Subcutaneous adipose tissue (tissue), 4 donors: ENCODE measurements around the gene JAGN1. TPM values are rescaled to one million over a fixed set of nuclear protein-coding genes. Genes with fewer than 3 reads are reported as not detected.

Source experiments
- CTCF ChIP-seq: fragments of 450-650 bp; IDR thresholded peaks from one replicate; pipeline ENCODE4 v1.5.1; 2016; ENCODE audit warnings: low read depth, mild to moderate bottlenecking, control low read depth, antibody characterized with exemption, moderate library complexity
- small RNA-seq: library from RNA; depleted of rRNA; stranded (forward); fragments of <200 nt; gene quantifications from one replicate; pipeline ENCODE3, GENCODE V24; 2016
- total RNA-seq, 4 donors: library from RNA; depleted of rRNA; stranded (reverse); fragments of >200 nt; gene quantifications; one replicate each; pipeline ENCODE4 v1.1.0, GENCODE V29; 2016

Gene JAGN1
- total RNA-seq, 4 donors from 2014 or later = 53.7 to 83.8 (median 60.2) TPM

GRCh38 chr3:9938966-9939365 is 48.6 kb downstream of the JAGN1 start:
- TF ChIP-seq CTCF = no peak

DNA sequence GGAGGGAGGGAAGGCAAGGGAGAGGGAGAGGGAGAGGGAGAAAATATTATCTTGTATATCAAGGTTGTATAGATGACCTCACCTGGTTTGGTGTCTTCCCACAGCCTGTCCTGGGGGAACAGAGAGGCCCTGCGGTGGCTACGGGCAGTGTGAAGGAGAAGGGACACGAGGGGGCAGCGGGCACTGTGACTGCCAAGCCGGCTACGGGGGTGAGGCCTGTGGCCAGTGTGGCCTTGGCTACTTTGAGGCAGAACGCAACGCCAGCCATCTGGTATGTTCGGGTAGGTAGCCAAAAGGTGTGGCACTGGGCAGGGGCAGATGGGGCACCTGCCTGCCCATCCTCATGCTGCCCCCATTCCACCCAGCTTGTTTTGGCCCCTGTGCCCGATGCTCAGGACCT is 50.3 kb downstream of the JAGN1 start:
- no peak for TF ChIP-seq CTCF

GRCh38 chr3:9942164-9942563 is 51.8 kb downstream of the JAGN1 start:
- no peak for TF ChIP-seq CTCF

DNA sequence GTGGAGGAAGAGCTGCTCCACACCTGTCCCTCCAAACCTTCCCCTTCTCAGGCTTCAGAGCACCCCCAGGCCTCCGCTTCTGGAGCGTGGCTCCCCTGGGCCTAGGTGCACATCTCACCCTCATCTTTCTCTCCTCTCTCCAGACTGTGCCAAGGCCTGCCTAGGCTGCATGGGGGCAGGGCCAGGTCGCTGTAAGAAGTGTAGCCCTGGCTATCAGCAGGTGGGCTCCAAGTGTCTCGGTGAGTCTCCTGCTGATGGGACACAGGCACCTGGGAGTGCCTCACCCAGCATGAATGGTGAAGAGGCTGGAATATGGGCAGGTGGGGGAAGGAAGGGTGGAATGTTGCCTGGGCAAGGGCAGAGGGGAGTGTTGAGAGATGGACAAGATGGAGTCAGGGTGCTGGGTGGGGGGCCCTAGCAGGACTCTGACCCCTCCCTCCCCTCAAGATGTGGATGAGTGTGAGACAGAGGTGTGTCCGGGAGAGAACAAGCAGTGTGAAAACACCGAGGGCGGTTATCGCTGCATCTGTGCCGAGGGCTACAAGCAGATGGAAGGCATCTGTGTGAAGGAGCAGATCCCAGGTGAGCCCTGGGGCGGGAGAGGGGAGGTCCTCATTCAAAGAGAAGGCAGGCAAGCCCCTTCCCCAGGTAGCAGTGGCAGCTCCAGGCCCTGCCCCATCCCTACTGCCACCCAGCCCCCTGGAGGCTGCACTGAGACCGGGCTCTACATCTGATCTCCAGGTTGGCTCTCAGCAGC is 52.7 kb downstream of the JAGN1 start:
- no peak for TF ChIP-seq CTCF

Small RNAs within 50 kb of the gene (small RNA-seq; reads per million reads assigned to genes)
- gene RNU6-882P = not detected

Other genes starting within 250 kb of the JAGN1 start
- gene MTMR14, start 241.1 kb upstream of the JAGN1 start, total RNA-seq = 10 to 100 TPM; 28.0 to 46.6 (median 39.4) TPM
- gene CPNE9, start 186.8 kb upstream of the JAGN1 start, total RNA-seq = 1 to 10 TPM in 1 of 4 donors, not detected in 3; 2.0 TPM
- 10 to 100 TPM; 11.3 to 18.8 (median 14.5) TPM for gene BRPF1, start 158.9 kb upstream of the JAGN1 start, total RNA-seq
- gene OGG1, start 140.7 kb upstream of the JAGN1 start, total RNA-seq = 10 to 100 TPM; 16.0 to 23.0 (median 19.3) TPM
- gene CAMK1, start 120.7 kb upstream of the JAGN1 start, total RNA-seq = 100 to 1,000 TPM in 1 of 4 donors, 10 to 100 TPM in 3; 57.0 to 122 (median 66.6) TPM
- 10 to 100 TPM; 32.1 to 69.6 (median 58.9) TPM for gene TADA3, start 98.1 kb upstream of the JAGN1 start, total RNA-seq
- 100 to 1,000 TPM in 3 of 4 donors, 10 to 100 TPM in 1; 85.4 to 174 (median 158) TPM for gene ARPC4, start 97.5 kb upstream of the JAGN1 start, total RNA-seq
- 100 to 1,000 TPM in 1 of 4 donors, 10 to 100 TPM in 3; 36.5 to 125 (median 70.0) TPM for gene TTLL3, start 80.3 kb upstream of the JAGN1 start, total RNA-seq
- gene RPUSD3, start 46.6 kb upstream of the JAGN1 start, total RNA-seq = 10 to 100 TPM; 28.9 to 40.1 (median 33.8) TPM
- 1,000 to 10,000 TPM in 2 of 4 donors, 100 to 1,000 TPM in 2; 684 to 1,626 (median 1,205) TPM for gene CIDEC, start 10.4 kb upstream of the JAGN1 start, total RNA-seq
- gene IL17RE, start 12.2 kb downstream of the JAGN1 start, total RNA-seq = 10 to 100 TPM in 3 of 4 donors, 1 to 10 TPM in 1; 5.9 to 27.9 (median 14.2) TPM
- 10 to 100 TPM; 26.3 to 99.3 (median 82.1) TPM for gene IL17RC, start 26.5 kb downstream of the JAGN1 start, total RNA-seq
- gene CRELD1, start 43.2 kb downstream of the JAGN1 start, total RNA-seq = 10 to 100 TPM; 30.2 to 45.6 (median 35.5) TPM
- gene PRRT3, start 61.8 kb downstream of the JAGN1 start, total RNA-seq = 1 to 10 TPM in 2 of 4 donors, under 1 TPM in 2; 0.82 to 2.4 (median 1.0) TPM
- 100 to 1,000 TPM in 1 of 4 donors, 10 to 100 TPM in 3; 71.6 to 103 (median 90.8) TPM for gene EMC3, start 96.2 kb downstream of the JAGN1 start, total RNA-seq
- gene FANCD2, start 135.8 kb downstream of the JAGN1 start, total RNA-seq = 10 to 100 TPM in 2 of 4 donors, 1 to 10 TPM in 2; 1.5 to 12.2 (median 7.2) TPM
- not detected for gene FANCD2OS, start 217.6 kb downstream of the JAGN1 start, total RNA-seq
- gene BRK1, start 225.1 kb downstream of the JAGN1 start, total RNA-seq = 100 to 1,000 TPM in 3 of 4 donors, 10 to 100 TPM in 1; 79.3 to 163 (median 119) TPM